ENCODE results near the gene HYCC2.

GRCh38 chr2:201038855-201039254 lies 32.6 kb downstream of the HYCC2 start:
- TF ChIP-seq CTCF (IDR thresholded peaks at IDR 0.05 in 4 of 5, conservative IDR thresholded peaks at IDR 0.05 in 1 of 5) (no peak), POLR2A (IDR thresholded peaks at IDR 0.05) (no peak)
